Subcutaneous abdominal adipose tissue (tissue), 5 donors: Measurements from ENCODE around the gene LRRC1.

ENCODE experiments used
- H3K27ac ChIP-seq: one replicate; pipeline ENCODE4 v1.7.0; 2013; ENCODE audit warnings: low read depth, mild to moderate bottlenecking, inconsistent platforms, low read length, moderate library complexity
- H3K27me3 ChIP-seq, 5 donors: one replicate each; pipeline ENCODE4 v1.7.0; 2013; ENCODE audit warnings: low read length in 5 of 5, inconsistent platforms in 1 of 5; ENCODE audit not compliant: control insufficient read depth in 5 of 5, insufficient read depth in 4 of 5
- H3K36me3 ChIP-seq, 5 donors: one replicate each; pipeline ENCODE4 v1.7.0; 2013; ENCODE audit warnings: low read length in 5 of 5; ENCODE audit not compliant: control insufficient read depth in 5 of 5, insufficient read depth in 5 of 5
- H3K4me1 ChIP-seq, 5 donors: one replicate each; pipeline ENCODE4 v1.7.0; 2013; ENCODE audit warnings: low read length in 5 of 5, mild to moderate bottlenecking in 3 of 5, moderate library complexity in 1 of 5; ENCODE audit not compliant: control insufficient read depth in 5 of 5, insufficient read depth in 5 of 5
- H3K4me3 ChIP-seq, 5 donors: one replicate each; pipeline ENCODE4 v1.7.0; 2013; ENCODE audit warnings: low read length in 5 of 5, low read depth in 1 of 5
- H3K9ac ChIP-seq, 5 donors: one replicate each; pipeline ENCODE4 v1.7.0; 2013; ENCODE audit warnings: low read length in 5 of 5, mild to moderate bottlenecking in 4 of 5, moderate library complexity in 3 of 5
- H3K9me3 ChIP-seq, 5 donors: one replicate each; pipeline ENCODE4 v1.7.0; 2013; ENCODE audit warnings: low read length in 5 of 5; ENCODE audit not compliant: control insufficient read depth in 5 of 5
- donor health status: healthy.
- donor health status: healthy.
- donor health status: healthy.
- donor health status: healthy.
- donor health status: healthy.

LRRC1 gene

DNA sequence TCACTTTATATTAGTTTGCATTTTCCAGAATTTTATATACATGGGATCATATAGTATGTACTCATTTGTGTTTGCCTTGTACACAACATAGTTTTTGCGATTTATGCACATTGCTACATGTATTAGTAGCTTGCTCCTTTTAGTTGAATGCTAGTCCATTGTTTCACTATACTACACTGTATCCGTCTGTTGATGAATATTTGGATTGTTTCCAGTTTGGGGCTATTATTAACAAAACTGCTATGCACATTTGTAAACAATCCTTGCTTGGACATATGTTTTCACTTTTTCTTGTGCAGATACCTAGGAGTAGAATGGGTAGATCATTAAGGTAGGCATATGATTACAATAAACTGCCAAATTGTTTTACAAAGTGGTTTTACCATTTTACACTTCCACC, 3.9 kb upstream of the LRRC1 start:
- H3K9ac ChIP-seq, result no peak overlapping the region
- H3K4me1 ChIP-seq, result peaks cover 2 to 26% (median 24%) of the 10 kb centered on the region in 5 donors
- peaks cover 0 to 23% (median 4%) of the 10 kb centered on the region in 5 donors for H3K27me3 ChIP-seq
- H3K9me3 ChIP-seq, result peaks cover 0 to 4% (median 0%) of the 10 kb centered on the region in 5 donors
- H3K4me3 ChIP-seq, result no peak overlapping the region
- no peak overlapping the region for H3K27ac ChIP-seq
- no peaks in the 10 kb centered on the region for H3K36me3 ChIP-seq

DNA sequence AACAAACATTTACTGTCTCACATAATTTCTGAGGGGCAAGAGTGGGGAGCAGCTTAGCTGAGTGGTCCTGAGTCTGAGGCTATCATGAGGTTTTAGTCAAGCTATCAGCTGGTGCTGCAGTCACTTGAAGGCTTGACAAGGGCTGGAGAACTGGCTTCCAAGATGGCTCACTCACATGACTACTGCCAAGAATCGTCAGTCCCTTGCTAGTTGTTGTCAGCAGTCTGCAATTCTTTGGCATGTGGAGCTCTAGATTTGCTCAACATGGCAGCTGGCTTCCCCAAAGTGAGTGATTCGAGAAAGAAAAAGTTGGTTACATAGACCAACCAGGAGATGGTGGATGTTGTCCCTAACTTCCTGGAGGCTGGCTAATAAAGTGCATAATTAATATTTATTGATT, 2.8 kb upstream of the LRRC1 start:
- no peak overlapping the region for H3K9ac ChIP-seq

DNA sequence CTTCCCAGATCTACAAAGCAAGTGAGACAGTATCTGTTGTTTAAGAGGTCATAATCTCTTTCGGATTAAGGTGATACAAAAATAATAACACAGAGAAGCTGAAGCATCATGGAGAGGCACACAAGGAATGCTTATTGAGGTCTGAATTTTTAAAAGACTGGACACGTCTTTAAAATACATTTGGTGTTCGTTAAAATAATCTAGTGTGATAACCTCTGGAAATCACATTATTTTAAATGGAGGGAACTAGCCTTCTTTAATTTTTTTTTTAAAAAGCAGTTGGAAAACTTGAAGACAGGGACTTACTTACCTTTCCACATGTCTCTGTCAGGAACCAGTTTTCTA, 1.9 kb upstream of the LRRC1 start:
- no peak overlapping the region for H3K9ac ChIP-seq
- H3K4me3 ChIP-seq, result peak overlapping the region in 2 of 5 donors; percentile 20 to 72
- H3K36me3 ChIP-seq, result no peaks in the 10 kb centered on the region
- H3K27me3 ChIP-seq, result peaks cover 0 to 23% (median 4%) of the 10 kb centered on the region in 5 donors
- H3K27ac ChIP-seq, result no peak overlapping the region
- peaks cover 2 to 28% (median 26%) of the 10 kb centered on the region in 5 donors for H3K4me1 ChIP-seq
- H3K9me3 ChIP-seq, result peaks cover 0 to 4% (median 0%) of the 10 kb centered on the region in 5 donors

More for the DNA sequence above, 2.8 kb upstream of the LRRC1 start:
- no peak overlapping the region for H3K27ac ChIP-seq
- H3K36me3 ChIP-seq, result no peaks in the 10 kb centered on the region
- peaks cover 0 to 4% (median 0%) of the 10 kb centered on the region in 5 donors for H3K9me3 ChIP-seq
- H3K4me3 ChIP-seq, result no peak overlapping the region
- H3K4me1 ChIP-seq, result peaks cover 2 to 28% (median 26%) of the 10 kb centered on the region in 5 donors
- peaks cover 0 to 23% (median 4%) of the 10 kb centered on the region in 5 donors for H3K27me3 ChIP-seq

DNA sequence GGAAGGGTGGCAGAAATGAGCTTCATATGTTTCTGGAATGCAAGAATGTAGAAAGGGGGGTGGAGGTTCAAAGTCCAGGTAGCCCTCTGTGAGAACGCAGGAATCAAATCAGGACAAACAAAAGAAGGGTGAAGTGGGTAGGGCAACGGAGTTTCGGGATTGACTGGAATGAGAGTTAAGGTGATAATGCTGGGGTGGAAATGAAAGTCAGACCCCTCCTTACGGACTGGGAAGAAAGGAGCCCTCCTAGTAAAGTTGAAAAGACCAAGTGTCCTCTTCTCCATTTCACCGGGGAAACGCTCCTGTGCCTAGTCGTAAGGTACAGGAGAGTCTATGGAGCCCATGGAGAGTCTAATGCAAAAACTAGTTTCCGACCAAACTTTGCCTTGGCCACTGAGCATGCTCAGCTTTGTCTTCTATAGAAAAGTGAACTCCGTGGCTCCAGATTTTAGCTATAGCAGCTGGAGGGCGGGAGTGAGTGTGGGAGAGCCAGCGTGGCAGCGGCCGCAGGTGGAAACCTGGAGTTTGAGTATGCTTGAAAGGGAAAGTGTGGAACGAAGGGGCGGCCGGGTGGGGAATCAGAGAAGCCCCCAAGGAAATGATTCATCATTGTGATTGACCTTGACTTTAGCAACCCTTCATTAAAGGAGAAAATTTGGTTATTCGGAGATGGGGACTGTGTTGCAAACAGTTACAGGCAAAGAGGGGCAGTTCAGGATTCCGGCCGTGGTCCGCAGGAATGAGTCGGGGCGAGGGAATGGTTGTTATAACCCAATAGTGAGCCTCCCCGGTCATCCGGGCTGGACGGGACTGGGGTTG, 1.3 kb upstream of the LRRC1 start:
- Histone ChIP-seq H3K9ac (peak overlapping the region in 3 of 5 donors; percentile 50 to 68 (median 51)), H3K27me3 (peaks cover 0 to 23% (median 4%) of the 10 kb centered on the region in 5 donors), H3K9me3 (no peaks in the 10 kb centered on the region), H3K36me3 (no peaks in the 10 kb centered on the region), H3K27ac (no peak overlapping the region), H3K4me1 (peaks cover 2 to 28% (median 26%) of the 10 kb centered on the region in 5 donors), H3K4me3 (peak overlapping the region; percentile 72 to 88 (median 84))

DNA sequence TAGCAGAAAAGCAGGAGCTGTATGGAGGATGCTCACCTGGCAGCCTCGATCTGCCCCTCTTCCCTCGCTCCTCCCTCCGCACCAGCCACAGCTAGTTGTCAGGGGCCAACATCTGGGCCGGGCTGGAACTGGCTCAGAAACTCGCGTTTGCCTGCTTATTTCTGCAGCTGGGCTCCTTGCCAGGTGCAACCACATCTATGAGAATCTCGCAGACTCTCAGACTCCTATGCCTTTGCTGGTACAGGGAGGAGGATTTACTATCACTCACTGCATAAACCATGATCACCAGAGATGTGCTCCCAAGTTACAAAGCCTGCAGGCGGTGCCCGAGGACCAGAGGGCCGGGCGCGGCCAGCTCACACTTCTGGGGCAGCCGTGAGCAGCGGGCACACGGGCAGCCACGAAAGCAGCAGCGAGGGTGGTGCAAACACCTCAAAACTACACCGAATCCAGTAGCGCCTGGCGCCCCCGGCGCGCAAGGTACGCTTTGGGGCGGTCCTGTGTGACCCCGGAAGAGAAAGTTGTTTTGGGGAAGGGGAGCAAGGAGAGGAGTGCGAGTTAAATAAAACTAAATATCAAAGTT, 577 bp upstream of the LRRC1 start:
- H3K36me3 ChIP-seq, result no peaks in the 10 kb centered on the region
- no peaks in the 10 kb centered on the region for H3K9me3 ChIP-seq
- peaks cover 0 to 23% (median 4%) of the 10 kb centered on the region in 5 donors for H3K27me3 ChIP-seq
- no peak overlapping the region for H3K27ac ChIP-seq
- peak overlapping the region; percentile 72 to 88 (median 84) for H3K4me3 ChIP-seq
- peak overlapping the region in 4 of 5 donors; percentile 20 to 68 (median 50) for H3K9ac ChIP-seq
- H3K4me1 ChIP-seq, result peaks cover 2 to 28% (median 26%) of the 10 kb centered on the region in 5 donors

DNA sequence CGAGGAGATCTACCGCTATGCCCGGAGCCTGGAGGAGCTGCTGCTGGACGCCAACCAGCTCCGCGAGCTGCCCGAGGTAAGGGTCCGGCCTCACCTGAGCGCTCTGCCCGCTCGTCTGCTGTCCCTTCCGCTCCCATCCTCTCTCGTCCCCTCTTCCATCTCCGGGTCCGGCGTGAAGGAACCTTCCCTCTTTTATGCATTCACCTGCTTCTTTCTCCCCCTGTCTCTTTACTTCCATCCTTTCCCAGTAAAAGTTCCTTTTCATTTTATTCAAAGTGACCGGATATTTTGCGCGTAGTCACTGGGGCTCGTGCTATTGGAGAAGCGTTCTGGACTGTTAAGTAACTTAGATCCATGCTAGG, 516 bp downstream of the LRRC1 start:
- Histone ChIP-seq H3K9ac (peak overlapping the region in 3 of 5 donors; percentile 62 to 78 (median 70)), H3K9me3 (no peaks in the 10 kb centered on the region), H3K27ac (no peak overlapping the region)

DNA sequence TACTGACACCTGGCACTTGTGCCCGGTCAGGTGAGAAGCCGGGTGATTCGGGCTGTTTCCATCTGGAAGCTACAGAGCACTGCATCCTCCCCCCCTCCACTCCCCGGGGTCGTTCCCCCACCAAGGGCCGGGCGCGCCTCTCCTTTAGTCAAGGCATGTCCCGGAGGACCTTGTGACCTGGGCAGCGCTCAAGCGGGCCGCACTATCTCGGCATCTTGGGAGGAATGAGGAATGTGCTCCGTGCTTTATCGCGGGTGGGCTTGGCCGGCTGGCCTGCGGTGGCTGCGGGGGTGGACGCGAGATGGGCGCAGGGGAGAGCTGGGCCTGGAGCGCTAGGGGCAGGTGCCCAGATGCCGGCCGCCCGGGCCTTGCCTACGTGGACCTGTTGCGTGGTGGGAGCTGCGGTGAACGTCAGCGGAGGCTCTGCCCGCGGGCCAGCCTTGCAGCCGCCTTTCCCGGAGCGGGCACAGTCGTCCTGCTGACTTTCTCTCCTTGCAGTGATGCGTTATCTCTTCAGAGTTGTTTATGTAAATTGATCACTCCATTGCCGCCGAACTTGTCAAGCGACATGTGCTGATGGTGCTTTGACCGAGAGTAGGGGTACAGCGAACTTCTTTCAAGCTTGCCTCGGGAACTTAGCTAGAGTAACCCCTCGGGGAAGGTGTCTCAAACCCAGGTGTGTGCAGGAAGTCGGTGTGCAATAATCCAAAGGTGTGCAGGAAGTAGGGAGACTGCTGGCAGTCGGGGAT, 1.1 kb downstream of the LRRC1 start:
- Histone ChIP-seq H3K36me3 (no peaks in the 10 kb centered on the region), H3K4me1 (peaks cover 2 to 28% (median 26%) of the 10 kb centered on the region in 5 donors), H3K27me3 (peaks cover 0 to 23% (median 4%) of the 10 kb centered on the region in 5 donors), H3K9me3 (no peaks in the 10 kb centered on the region), H3K9ac (peak overlapping the region in 2 of 5 donors; percentile 70 to 78), H3K27ac (no peak overlapping the region), H3K4me3 (peak overlapping the region; percentile 69 to 88 (median 84))

More for the DNA sequence above, 516 bp downstream of the LRRC1 start:
- Histone ChIP-seq H3K4me3 (peak overlapping the region; percentile 69 to 88 (median 84)), H3K27me3 (peaks cover 0 to 23% (median 4%) of the 10 kb centered on the region in 5 donors), H3K4me1 (peaks cover 2 to 28% (median 26%) of the 10 kb centered on the region in 5 donors), H3K36me3 (no peaks in the 10 kb centered on the region)

DNA sequence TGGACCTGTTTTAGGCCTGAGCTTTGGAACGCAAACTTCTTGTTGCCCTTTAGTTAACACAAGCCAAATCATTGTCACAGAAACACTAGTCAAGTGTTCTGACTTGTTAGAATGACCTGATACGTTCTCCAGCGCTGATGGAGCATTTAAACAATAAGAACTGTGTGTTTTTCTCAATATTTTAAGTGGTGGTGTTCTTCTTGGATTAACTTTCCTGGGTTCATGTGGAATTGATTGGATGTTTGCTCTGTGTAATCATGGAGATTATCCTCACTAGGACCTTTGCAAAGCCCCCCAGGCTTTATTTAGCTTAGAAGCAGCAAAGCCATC, 1.6 kb downstream of the LRRC1 start:
- no peaks in the 10 kb centered on the region for H3K9me3 ChIP-seq
- H3K27me3 ChIP-seq, result peaks cover 0 to 23% (median 4%) of the 10 kb centered on the region in 5 donors
- no peaks in the 10 kb centered on the region for H3K36me3 ChIP-seq
- peak overlapping the region in 2 of 5 donors; percentile 84 to 88 for H3K4me3 ChIP-seq
- no peak overlapping the region for H3K9ac ChIP-seq
- no peak overlapping the region for H3K27ac ChIP-seq
- peaks cover 2 to 28% (median 26%) of the 10 kb centered on the region in 5 donors for H3K4me1 ChIP-seq

DNA sequence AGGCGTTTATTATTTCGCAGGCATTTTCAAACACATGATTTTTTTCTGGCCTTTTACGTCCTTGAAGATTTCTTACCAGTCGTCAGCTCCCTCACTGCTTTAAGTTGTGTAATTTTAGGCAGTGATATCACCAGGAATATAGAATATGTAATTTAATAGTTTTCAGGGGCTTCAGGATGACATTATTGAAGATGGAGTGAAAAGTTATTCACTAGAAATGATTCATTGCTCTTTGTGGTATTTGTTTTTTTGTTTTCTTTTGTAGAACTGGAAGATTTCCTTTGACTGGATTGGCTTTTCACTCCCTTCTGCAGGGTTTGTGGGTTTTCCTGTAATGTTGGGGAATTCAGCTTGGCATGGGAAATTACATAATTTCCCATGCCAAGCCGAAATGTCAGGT, 2.0 kb downstream of the LRRC1 start:
- Histone ChIP-seq H3K4me1 (peaks cover 2 to 28% (median 26%) of the 10 kb centered on the region in 5 donors), H3K27me3 (peaks cover 0 to 22% (median 4%) of the 10 kb centered on the region in 5 donors), H3K9ac (no peak overlapping the region), H3K4me3 (no peak overlapping the region), H3K27ac (no peak overlapping the region), H3K9me3 (no peaks in the 10 kb centered on the region), H3K36me3 (no peaks in the 10 kb centered on the region)
